GM19035 (cell line): Measurements from ENCODE around the gene FAM200B.
"Not testable (repeated sequence)": the region's sequence is repeated elsewhere in the genome, so short reads cannot be mapped to it uniquely, and the experiment has no call there.

ENCODE experiments used
- ATAC-seq: cut with Tn5 transposase; IDR thresholded peaks from one replicate; pipeline ENCODE4 v1.9.1; 2021; ENCODE audit not compliant: unreplicated experiment

Gene FAM200B

DNA sequence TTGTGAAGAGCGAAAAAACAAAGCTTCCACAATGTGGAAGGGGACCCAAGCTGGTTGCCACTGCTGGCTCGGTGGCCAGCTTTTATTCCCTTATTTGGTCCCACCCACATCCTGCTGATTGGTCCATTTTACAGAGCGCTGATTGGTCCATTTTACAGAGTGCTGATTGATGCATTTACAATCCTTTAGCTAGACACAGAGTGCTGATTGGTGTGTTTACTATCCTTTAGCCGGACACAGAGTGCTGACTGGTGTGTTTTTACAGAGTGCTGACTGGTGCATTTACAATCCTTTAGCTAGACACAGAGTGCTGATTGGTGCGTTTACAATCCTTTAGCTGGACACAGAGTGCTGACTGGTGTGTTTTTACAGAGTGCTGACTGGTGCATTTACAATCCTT, 51.4 kb downstream of the FAM200B start:
- not testable (repeated sequence) for ATAC-seq

DNA sequence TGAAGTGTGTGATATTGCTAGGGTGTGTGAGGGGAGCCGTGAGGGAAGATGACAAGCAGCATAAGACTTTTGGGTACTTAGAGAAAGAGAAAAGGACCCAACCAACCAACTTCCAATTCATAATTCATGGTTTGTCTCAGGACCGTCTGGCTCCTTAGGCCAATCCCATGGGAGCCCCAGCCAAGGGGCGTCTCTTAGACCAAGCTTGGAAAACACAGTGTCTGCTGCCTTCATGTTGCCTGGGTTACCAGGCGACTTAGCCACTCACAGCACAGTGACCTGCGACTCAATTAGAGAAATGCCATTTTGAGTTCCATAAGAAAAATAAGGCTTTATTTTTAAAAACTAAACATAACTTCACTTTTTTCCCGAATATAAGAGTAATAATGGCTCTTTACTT, 53.9 kb downstream of the FAM200B start:
- ATAC-seq, result no peak

DNA sequence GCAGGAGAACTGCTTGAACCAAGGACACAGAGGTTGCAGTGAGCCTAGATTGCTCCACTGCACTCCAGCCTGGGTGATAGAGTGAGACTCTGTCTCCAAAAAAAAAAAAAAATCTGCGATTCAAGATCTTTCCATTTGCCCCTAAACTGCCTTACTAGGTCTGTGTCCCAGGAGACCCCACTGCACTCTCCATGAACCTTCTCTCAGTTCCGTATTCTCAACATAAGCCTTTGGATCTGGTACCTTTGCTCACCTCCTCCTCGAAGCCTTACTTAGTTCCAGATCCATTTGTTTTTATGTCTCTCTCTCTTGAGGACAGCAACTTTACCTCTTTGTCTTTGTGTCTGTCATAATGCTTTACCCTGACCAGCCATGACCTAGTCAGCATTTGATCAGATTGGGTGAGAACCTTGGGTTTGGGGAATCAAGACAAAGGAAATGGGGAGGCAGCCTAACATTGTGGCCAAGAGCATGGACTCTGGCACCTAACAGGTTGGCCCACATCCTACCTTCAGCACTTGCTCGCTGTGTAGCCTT, 55.0 kb downstream of the FAM200B start:
- no peak for ATAC-seq

- ATAC-seq, result no peak
Observed at GRCh38 chr4:15737255-15737654, 55.6 kb downstream of the FAM200B start.

DNA sequence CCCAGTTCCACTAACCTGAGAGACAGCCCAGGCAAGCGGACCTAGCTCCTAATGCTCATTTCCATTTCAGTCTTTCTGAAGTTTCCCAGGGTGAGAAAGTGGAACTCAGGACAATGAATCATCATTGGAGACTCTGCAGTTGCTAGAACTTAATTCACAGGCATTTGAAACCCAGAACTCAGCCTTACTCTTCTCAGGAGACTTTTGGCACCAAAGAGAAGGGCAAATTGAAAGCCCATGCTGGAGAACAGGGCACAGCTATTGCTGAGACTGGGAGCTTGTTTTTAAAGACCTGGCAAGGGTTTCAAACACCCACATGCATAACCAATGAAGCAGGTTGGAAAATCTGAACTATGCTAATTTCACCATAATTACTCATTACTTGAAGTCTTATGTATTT, 57.2 kb downstream of the FAM200B start:
- no peak for ATAC-seq
